ENCODE results near the gene IPO13.

GRCh38 chr1:43973981-43974442 lies 27.3 kb downstream of the IPO13 start:
- TF ChIP-seq CTCF (IDR thresholded peaks at IDR 0.05; ENCODE audit: borderline replicate concordance, extremely low read depth, low read length, poor library complexity, severe bottlenecking) (no peak), EZH2 (IDR thresholded peaks at IDR 0.05; ENCODE audit: borderline replicate concordance, low read depth, low read length, severe bottlenecking) (no peak)
